ENCODE results near the gene COCH.

The COCH gene

GRCh38 chr14:30935445-30935844, 61.1 kb downstream of the COCH start:
- Mint-ChIP-seq H3K36me3 (peaks cover 32% of the 10 kb centered on the region), H3K4me1 (no peaks in the 10 kb centered on the region), H3K9me3 (no peaks in the 10 kb centered on the region), H3K27ac (no peak overlapping the region), H3K27me3 (no peaks in the 10 kb centered on the region), H3K4me3 (no peak overlapping the region)
- no peak for ATAC-seq

- H3K27me3 Mint-ChIP-seq: no peaks in the 10 kb centered on the region
- no peak for ATAC-seq
- H3K36me3 Mint-ChIP-seq: peaks cover 52% of the 10 kb centered on the region
These were observed 64.3 kb downstream of the COCH start for GRCh38 chr14:30938617-30939016.

More at GRCh38 chr14:30938617-30939016, 64.3 kb downstream of the COCH start:
- Mint-ChIP-seq H3K4me3 (no peak overlapping the region), H3K9me3 (no peaks in the 10 kb centered on the region), H3K4me1 (no peaks in the 10 kb centered on the region), H3K27ac (no peak overlapping the region)
